Right ventricle myocardium superior (tissue), 1 donor: ENCODE data around the gene PSMD13. TPM values are rescaled to one million over a fixed set of nuclear protein-coding genes. Genes with fewer than 3 reads are reported as not detected.
A peak's percentile ranks its signal among the peaks of the same experiment; 100 is the strongest.

ENCODE experiments used
- ATAC-seq: fragments of 200-7000 bp; cut with Tn5 transposase; one replicate; pipeline ENCODE4 v1.9.1; 2020; ENCODE audit warnings: mild to moderate bottlenecking; ENCODE audit not compliant: poor library complexity
- DNase-seq: peaks from one replicate; pipeline ENCODE4 v3.0.0-alpha.2; 2020
- intact Hi-C: fragments of 100-400 bp; cut with DNase I; formaldehyde crosslinking; loops from one replicate; pipeline ENCODE4 v1.11.2; 2022
- total RNA-seq: library from RNA; stranded (reverse); fragmentation: NEBNext Ultra II Directional; extraction: Animal tissue kit (Norgen Biotek cat#: 25700); gene quantifications from one replicate; pipeline ENCODE4 v1.2.1, GENCODE V29; 2021
- donor health status: DM: no; HTN: yes; CAD: no; lungs with severe emphysema.

The PSMD13 gene
- total RNA-seq, 1 donor from 2014 or later = 93.4 TPM

DNA sequence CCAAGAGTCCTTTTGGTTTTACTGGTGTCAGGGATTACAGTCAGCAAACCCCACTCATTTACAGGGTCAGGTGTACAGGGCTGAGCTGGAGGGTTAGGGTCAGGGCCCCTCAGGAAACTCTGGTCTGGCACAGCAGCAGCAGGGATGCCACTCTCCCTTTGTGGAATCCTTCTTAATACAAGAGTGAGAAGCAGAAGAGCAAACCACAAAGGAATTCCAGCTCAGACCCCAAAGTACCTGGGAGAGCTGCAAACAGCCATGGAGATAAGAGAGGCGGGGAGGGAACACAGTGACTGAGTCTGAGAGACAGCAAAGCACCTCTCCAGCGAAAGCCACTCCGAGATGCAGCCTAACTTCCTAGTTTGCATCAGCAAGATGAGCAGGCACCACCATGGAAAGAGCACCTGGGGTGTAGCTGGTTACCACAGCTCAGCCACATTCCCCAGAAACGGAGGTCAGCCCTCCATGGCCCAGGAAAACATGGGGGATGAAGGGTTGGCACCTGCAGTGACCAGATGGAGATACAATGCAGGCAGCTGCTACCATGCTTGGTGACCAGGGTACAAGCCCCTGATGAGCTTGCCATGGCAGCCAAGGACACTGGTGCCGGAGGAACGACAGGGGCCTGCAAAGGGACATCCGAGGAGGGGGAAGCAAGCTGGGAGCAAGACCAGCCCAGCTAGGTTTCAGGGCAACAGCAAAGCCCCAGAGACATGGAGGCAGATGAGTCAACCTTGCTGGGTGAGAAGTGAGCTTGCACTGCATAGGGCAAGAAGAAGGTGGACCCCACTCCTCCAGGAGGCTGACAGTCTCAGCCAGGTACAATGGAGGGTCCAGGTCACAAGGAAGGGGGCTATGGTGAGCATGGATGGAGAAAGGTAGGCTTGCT, 33.5 kb upstream of the PSMD13 start:
- ATAC-seq (no peak), DNase-seq (peak; percentile 13)
- intact Hi-C loops = loop anchor here (10.0 kb wide), 1 partner anchor 312 kb away; no protein-coding TSS in a partner anchor

DNA sequence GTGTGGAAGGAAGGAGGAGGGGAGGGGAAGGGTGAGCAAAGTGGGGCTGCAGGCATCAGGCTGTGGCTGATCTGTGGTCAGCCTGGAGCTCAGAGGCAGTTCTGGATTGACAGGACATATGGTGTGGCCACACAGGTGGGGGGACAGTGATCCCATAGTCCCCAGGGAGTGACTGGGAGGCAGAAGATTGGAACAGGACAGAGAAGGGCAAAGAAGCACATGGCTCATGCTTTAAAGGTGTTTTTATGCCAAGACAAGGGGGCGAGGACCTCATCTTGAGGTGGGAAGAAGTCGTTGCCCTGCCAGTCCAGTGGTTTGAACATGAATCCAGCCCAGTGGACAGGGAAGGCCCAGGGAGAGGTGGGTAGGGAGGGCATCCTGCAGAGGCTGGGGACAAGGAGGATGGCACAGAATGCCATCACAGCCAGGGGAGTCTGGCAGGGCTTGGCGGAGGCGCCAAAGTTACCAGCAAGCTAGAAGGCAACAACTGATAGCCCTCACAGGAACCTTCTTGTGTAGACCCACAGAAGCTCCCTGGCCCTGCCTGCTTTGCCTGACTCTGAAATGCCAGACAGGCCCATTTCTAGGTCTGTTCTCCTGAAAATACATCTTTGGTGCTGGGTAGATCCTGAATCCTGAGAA, 32.7 kb upstream of the PSMD13 start:
- DNase-seq (peak; percentile 16), ATAC-seq (no peak)
- intact Hi-C loops = loop anchor here (10.0 kb wide), 1 partner anchor 311 kb away; no protein-coding TSS in a partner anchor

DNA sequence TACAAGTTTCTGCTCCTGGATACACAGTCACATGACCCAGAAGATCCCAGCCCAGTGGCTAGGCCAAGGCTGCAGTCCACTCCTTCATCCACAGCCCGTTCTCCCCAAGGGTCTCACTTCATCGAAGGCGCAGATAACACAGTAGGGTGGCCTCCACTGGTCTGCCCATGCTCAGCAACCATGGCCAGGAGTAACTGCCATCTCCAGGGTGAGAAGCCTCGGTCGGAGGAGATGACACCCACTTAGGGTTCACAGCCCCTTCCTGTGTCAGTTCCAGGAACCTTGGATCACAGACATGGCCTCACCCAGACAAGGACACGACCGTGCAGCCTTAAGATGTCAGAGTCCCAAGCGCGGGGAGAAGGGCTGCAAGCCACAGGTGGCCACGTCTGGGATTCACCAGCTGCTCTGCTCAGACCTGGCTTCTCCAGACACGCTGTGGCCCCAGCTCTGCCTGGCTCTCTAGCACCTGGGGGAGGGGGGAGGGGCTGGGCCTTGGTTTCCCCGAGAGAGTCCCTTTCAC, 32.1 kb upstream of the PSMD13 start:
- ATAC-seq = no peak
- intact Hi-C loops = loop anchor here (10.0 kb wide), 1 partner anchor 310 kb away; no protein-coding TSS in a partner anchor
- DNase-seq = peak; percentile 10

DNA sequence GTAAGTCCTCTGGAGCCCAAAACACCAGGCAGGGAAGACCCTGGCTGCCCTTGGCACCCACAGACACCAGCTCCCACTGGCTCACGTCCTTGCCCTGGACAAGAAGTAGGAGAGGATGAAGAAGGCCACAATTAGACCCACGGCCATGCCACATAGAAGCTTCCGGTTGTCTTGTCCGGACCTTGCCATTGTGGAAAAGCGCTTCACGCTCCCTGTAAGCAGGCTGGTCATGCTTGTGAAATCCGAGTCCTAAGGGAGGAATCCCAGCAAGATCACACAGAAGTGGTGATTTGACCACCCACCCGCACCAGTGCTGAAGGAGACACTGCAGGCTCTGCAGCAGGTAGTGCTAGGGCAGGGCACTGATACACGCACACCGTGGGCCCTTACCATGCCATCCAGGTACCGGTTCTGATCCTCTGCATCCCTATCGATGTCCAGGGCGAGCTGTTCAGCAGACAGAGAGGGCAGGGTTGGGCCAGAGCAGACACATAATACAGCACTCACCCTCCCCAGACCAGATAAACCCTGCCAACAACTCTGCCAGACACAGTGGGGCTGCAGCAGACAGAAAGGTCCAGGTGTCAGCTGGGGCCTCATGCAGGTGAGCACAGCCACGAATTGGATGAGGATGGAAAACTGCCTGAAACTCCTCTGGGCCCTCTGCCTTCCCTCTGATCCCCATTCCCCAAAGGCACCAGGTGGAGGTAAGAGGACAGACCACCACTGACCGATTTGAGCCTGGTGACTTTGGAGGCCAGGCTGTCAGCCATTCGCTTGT, 31.4 kb upstream of the PSMD13 start:
- DNase-seq = peak; percentile 24
- intact Hi-C loops = loop anchor here (10.0 kb wide), 1 partner anchor 309 kb away; no protein-coding TSS in a partner anchor
- no peak for ATAC-seq

DNA sequence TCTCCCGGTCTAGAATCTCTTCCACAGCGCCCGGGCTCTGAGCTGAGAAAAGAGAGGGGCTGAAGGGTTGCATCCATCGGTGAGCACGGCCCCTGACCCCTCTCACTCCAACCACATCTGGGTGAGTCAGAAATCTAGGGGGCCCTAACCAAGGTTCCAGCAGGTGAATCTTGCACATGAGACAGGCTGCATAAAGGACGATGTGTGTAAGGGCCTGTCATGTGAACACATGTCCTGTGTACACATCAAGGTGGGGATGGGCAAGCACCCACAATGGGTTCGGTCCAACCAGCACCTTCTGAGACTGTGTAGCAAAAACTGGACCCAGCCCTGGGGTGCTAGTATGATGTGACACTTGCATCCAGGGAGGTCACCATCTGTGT, 30.8 kb upstream of the PSMD13 start:
- DNase-seq (peak; percentile 26), ATAC-seq (no peak)
- intact Hi-C loops = loop anchor here (10.0 kb wide), 1 partner anchor 309 kb away; no protein-coding TSS in a partner anchor

DNA sequence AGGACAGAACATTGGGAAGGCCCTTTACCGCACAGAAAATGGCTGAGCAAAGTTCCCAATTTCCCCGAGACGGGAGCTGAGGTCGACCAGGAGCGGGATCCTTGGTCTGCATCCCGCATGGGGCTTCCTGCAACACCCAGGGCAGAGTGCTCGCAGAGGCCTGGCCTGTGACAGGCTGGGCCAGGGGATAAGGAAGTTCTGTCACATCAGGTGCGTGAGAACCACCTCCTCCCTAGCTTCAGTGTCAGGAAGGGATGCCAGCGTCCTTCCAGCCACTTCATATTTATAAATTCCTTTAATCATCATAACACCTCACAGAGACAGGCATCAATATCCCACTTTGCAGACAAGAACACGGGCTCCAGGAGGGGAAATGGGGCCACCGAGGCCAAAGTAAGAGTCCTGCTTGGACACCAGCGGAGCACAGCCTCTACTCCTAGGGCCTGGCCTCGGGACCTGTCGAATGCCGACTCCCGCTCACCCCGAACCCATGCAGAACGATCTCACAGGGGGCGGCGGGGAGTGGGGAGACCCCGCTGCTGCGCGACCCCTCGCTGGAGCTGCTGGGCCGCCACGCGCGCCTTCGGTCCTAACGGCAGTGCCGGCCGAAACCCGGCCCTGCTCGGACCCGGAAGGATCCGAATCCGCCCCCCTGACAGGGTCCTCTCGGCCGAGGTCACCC, 30.1 kb upstream of the PSMD13 start:
- ATAC-seq (peak; percentile 1), DNase-seq (peak; percentile 54)
- intact Hi-C loops = loop anchor here (10.0 kb wide), 1 partner anchor 308 kb away; no protein-coding TSS in a partner anchor

DNA sequence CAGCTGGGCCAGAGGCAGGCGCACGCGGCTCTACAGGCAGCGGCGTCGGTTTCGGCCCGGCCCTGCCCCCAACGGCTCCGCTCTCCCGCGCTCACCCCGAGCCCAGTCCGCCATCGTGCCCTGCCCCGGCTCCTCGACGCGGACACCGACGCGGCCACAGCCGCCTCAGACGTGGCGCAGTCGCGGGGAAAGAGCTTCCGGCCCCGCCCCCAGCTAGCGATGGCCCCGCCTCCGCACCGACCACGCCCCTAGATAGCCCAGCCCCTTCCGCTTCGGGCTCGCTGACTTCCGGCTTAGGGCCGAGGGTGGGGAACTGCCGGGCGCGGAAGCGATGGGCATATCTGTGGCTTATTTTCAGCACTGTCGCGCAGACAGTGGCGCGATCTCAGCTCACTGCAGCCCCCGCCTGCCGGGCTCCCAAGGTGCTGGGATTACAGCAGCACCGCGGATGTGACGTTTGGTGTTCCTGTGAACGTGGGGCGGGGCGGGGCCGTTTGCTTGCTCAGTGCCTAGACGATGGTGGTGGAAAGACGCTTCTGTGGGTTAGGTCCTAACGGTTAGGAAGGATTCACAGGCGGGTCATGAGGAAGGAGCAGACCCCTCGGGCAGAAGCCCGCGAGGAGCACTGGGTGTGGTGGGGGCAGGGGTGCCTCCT, 29.4 kb upstream of the PSMD13 start, which contains the start of the genes BET1L and RIC8A:
Gene BET1L (minus strand): TSS at position 192 of the 655 bp plus-strand sequence. CDS start 78 bp downstream, at position 114.
Gene RIC8A (plus strand): TSS at position 501 of the 655 bp plus-strand sequence. CDS start 1,147 bp downstream, outside the sequence.
- DNase-seq (peak; percentile 97), ATAC-seq (peak; percentile 92)
- intact Hi-C loops = loop anchor here (10.0 kb wide), 1 partner anchor 307 kb away; no protein-coding TSS in a partner anchor

DNA sequence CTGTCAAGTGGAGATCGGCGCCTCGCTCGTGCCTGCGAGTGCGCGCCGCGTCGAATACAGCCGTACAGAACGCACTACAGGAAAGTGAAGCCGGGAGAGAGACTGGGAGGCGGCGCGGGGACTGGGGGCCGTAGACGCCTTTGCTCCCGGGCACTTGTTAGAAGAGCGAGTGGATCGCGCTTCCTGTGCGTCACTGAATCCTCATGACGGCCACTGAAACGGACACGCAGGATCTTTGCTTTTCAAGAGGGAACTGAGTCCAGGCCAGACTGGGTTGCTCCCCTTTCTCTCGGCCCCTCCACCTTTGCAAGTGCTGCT, 29.0 kb upstream of the PSMD13 start:
- intact Hi-C loops = loop anchor here (10.0 kb wide), 1 partner anchor 307 kb away; no protein-coding TSS in a partner anchor
- DNase-seq = no peak
- no peak for ATAC-seq

DNA sequence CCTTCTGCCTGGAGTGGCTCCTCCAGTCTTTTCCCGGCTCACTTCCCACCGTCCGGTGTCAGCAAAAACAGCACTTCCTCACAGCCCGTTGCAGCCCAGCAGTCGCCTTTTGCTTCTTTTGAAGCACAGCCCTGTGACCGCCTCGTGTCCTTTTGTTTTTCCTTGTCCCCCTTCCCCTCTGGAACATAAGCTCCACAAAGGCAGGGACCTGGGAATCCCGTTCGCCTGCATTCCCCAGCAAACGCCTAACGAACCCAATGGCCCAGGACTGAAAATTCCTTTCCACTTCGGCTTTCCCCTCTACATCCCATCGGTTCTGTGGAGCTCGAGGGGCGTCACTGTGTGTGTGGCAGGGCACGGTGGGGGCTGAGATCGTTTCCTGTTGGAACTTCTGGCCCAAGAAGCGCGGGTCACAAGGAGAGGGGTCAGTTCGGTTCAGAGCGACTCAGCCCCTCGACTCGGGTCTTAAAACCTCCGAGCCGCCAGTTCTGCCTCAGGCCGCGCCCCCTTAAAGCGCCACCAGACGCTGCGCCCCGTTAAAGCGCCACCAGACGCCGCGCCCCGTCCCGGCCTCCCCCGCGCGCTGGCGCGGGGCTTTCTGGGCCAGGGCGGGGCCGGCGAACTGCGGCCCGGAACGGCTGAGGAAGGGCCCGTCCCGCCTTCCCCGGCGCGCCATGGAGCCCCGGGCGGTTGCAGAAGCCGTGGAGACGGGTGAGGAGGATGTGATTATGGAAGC, 28.4 kb upstream of the PSMD13 start:
- peak; percentile 90 for DNase-seq
- intact Hi-C loops = loop anchor here (10.0 kb wide), 1 partner anchor 306 kb away; no protein-coding TSS in a partner anchor

DNA sequence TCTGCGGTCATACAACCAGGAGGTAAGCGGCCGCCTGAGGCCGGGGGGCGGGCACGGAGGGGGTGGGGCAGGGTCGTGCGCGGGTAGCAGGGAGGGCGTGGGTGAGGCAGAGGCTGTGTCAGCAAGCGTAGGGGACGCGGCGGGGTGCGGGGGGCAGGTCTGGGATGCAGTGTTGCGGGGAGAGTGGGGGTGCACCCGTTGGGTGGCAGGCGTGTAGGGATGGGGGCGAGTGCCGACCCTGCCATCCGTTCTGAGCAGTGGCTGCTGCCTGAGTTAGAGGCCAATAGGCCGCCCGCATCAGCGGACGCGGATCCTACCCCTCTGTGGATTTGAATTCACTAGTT, 27.9 kb upstream of the PSMD13 start:
- intact Hi-C loops = loop anchor here (10.0 kb wide), 1 partner anchor 306 kb away; no protein-coding TSS in a partner anchor
- DNase-seq (no peak), ATAC-seq (peak; percentile 3)

More for the DNA sequence above, 28.4 kb upstream of the PSMD13 start:
- peak; percentile 82 for ATAC-seq

DNA sequence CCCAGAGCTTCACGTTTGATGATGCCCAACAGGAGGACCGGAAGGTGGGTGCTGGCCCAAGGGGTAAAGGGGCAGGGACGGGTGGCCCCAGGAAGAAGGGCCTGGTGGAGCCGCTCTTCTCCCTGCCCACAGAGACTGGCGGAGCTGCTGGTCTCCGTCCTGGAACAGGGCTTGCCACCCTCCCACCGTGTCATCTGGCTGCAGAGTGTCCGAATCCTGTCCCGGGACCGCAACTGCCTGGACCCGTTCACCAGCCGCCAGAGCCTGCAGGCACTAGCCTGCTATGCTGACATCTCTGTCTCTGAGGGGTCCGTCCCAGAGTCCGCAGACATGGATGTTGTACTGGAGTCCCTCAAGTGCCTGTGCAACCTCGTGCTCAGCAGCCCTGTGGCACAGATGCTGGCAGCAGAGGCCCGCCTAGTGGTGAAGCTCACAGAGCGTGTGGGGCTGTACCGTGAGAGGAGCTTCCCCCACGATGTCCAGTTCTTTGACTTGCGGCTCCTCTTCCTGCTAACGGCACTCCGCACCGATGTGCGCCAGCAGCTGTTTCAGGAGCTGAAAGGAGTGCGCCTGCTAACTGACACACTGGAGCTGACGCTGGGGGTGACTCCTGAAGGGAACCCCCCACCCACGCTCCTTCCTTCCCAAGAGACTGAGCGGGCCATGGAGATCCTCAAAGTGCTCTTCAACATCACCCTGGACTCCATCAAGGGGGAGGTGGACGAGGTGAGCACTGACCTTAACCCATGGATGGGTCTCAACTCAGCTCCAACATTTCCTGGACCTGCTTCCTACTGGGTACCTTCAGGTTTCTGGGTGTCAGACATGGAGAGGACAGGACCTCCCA, 27.3 kb upstream of the PSMD13 start:
- no peak for ATAC-seq
- peak; percentile 43 for DNase-seq
- intact Hi-C loops = loop anchor here (10.0 kb wide), 1 partner anchor 305 kb away; no protein-coding TSS in a partner anchor

DNA sequence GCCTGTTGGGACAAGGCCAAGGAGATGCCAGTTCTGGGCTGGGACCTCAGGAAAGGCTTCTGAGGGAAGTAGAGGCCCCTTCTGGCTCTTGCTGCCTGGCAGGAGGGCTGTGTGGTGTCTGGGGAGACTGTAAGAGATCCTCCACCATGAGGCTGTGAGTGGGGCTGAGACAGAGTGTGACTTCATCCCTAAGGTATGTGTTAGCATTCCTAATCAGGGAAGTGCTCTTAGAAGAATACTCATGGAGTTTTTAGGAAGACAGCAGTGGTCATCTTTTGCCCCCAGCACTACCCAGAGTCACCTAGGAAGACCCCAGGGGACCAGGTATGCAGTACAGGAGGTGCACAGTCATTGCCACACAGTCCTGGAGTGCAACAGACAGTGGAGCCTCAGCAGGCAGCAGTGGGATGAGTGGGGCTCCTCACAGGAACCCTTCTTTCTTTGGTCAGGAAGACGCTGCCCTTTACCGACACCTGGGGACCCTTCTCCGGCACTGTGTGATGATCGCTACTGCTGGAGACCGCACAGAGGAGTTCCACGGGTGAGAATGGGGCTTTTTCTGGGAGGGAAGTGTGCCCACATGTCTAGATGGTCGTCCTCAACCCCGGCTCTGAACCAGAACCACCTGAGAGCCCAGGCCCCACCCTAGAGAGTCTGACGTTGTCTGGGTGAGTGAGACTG, 26.5 kb upstream of the PSMD13 start:
- intact Hi-C loops = no loop called here
- ATAC-seq (no peak), DNase-seq (peak; percentile 37)

DNA sequence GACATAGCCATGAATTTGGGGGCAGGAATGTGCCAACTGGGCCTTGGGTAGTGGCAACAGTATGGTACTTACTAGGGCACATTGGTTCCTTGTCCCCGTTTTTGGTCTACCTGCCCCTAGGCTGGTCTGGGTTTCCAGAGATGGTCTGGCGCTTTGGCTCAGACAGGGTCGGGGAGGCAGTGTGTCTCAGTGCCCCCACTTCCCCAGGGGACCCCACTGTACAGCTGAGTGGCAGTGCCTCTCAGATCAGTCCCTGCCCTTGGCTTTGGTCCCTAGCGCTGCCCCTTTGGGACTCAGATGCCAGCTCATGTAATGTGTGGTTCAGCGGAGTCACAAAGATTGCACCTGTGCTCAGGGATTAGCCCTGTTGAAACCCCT, 26.0 kb upstream of the PSMD13 start:
- ATAC-seq = no peak
- intact Hi-C loops = no loop called here
- peak; percentile 36 for DNase-seq

DNA sequence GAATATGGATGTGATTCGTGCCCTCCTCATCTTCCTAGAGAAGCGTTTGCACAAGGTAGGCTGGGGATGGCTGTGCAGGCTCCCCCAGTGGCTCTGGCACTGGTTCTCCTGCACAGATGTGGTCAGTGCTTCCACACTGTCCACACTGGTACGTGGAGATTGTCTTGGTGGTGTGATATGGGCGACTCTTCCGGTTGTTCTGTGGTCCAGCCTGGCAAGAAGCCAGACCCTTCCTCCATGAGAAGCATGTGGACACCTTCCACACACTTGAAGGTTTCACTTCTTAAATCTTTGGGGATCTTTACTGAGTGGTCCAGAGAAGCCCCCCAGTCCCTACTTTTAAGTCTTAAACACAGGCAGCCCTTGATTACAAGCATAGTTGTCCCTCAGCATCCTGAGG, 25.5 kb upstream of the PSMD13 start:
- intact Hi-C loops = no loop called here

DNA sequence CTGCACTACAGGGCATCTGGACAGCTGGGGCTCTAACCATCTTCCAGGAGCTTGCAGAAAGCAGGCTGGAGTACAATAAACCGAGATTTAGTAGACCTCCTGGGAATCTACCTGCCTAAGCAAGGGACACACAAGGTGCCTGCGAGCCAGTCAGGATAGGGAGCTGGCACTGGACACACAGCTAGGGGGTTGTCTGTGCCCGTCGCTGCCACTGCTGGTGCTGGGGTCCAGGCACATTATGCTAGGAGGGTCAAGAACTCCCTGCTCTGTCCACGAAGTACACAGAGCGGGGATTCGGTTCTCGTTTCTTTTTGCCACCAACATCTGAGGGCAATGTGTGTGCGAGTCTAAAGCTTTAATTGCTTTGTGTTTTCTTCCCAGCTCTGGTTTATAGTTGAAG, 25.0 kb upstream of the PSMD13 start:
- ATAC-seq (no peak), DNase-seq (peak; percentile 24)
- intact Hi-C loops = no loop called here

More for the DNA sequence above, 25.5 kb upstream of the PSMD13 start:
- DNase-seq = peak; percentile 27
- no peak for ATAC-seq
